ENCODE measurements around the gene CENPB.

DNA sequence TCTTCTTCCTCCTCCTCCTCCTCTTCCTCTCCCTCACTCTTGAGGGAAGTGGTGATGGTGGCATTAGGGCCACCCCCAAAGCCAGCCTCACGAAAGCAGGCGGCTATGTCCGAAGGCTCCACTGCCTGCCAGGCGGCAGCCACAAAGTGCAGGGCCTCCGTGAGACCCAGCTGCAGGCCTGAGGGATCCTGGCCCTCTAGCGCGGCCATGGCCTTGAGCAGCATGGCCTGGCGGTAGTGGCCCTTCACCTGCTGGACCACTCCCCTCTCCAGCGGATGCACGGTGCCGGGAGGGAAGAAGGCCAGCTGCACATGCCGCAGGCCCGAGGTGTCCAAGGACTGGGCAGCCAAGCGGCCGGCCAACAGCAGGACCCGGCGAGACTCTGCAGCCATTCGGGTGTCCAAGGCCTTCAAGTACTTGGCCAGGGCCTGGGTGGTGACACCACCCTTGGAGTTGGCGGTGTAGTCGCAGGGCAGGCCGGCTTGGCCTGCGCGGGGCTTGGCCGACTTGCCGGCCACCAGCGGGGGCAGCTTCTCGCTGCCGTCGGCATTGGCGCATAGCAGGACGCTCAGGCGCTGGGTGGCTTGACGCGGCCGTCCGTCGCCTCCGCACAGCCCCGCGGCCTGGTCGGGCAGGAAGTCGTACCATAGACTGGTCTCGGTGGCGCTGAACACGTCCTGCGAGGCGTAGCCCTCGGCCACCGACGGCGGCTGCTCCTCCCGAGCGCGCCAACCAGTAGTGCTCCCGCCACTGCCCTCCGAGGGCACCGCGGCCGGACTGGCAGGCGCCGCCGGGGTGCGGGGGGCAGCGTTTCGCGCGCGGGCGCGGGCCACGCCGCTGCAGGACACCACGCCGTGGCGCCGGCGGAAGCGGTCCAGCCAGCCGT lies 1.1 kb downstream of the CENPB start:
- TF ChIP-seq EZH2phosphoT487 (IDR thresholded peaks at IDR 0.05; ENCODE audit: borderline replicate concordance, low read depth, low read length): no peak
- TF ChIP-seq, protein P1, sequence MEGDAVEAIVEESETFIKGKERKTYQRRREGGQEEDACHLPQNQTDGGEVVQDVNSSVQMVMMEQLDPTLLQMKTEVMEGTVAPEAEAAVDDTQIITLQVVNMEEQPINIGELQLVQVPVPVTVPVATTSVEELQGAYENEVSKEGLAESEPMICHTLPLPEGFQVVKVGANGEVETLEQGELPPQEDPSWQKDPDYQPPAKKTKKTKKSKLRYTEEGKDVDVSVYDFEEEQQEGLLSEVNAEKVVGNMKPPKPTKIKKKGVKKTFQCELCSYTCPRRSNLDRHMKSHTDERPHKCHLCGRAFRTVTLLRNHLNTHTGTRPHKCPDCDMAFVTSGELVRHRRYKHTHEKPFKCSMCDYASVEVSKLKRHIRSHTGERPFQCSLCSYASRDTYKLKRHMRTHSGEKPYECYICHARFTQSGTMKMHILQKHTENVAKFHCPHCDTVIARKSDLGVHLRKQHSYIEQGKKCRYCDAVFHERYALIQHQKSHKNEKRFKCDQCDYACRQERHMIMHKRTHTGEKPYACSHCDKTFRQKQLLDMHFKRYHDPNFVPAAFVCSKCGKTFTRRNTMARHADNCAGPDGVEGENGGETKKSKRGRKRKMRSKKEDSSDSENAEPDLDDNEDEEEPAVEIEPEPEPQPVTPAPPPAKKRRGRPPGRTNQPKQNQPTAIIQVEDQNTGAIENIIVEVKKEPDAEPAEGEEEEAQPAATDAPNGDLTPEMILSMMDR (conservative IDR thresholded peaks at IDR 0.05; ENCODE audit: low read length): no peak
